ENCODE data around the gene UBE2J2.
"Not testable (repeated sequence)": the region's sequence is repeated elsewhere in the genome, so short reads cannot be mapped to it uniquely, and the experiment has no call there.

The UBE2J2 gene

GRCh38 chr1:1273512-1274298 lies at the start of gene UBE2J2:
Gene UBE2J2 (minus strand): TSS chr1:1273854. CDS start chr1:1267992, 5,862 bp downstream.
- H3K9me3 Mint-ChIP-seq, result no peaks in the 10 kb centered on the region
- peaks cover 17% of the 10 kb centered on the region for H3K36me3 Mint-ChIP-seq (ENCODE audit: low read depth)
- ATAC-seq, result peak; percentile 90
- peak; percentile 94 for DNase-seq
- H3K4me3 Mint-ChIP-seq, result peak within 1 kb of the TSS; percentile 86
- peak within 1 kb of the TSS; percentile 84 for H3K27ac Mint-ChIP-seq
- H3K4me1 Mint-ChIP-seq, result peaks cover 37% of the 10 kb centered on the region
- H3K27me3 Mint-ChIP-seq, result no peaks in the 10 kb centered on the region

GRCh38 chr1:1322952-1323351 lies 49.3 kb upstream of the UBE2J2 start:
- Mint-ChIP-seq H3K27ac (peak overlapping the region; percentile 90), H3K27me3 (no peaks in the 10 kb centered on the region), H3K4me3 (peak overlapping the region; percentile 92), H3K36me3 (ENCODE audit: low read depth) (peaks cover 8% of the 10 kb centered on the region), H3K9me3 (no peaks in the 10 kb centered on the region), H3K4me1 (peaks cover 24% of the 10 kb centered on the region)
- ATAC-seq, result no peak
- DNase-seq, result no peak

- Mint-ChIP-seq H3K9me3 (no peaks in the 10 kb centered on the region), H3K27ac (peak overlapping the region; percentile 59), H3K27me3 (no peaks in the 10 kb centered on the region), H3K4me3 (peak overlapping the region; percentile 69), H3K4me1 (peaks cover 24% of the 10 kb centered on the region), H3K36me3 (ENCODE audit: low read depth) (peaks cover 10% of the 10 kb centered on the region)
- no peak for ATAC-seq
- DNase-seq, result no peak
Observed at GRCh38 chr1:1322418-1322817, 48.8 kb upstream of the UBE2J2 start.

GRCh38 chr1:1321477-1321876 lies 47.8 kb upstream of the UBE2J2 start:
- no peak for ATAC-seq
- no peak overlapping the region for H3K27ac Mint-ChIP-seq
- H3K27me3 Mint-ChIP-seq, result no peaks in the 10 kb centered on the region
- no peak overlapping the region for H3K4me3 Mint-ChIP-seq
- peaks cover 24% of the 10 kb centered on the region for H3K4me1 Mint-ChIP-seq
- H3K36me3 Mint-ChIP-seq (ENCODE audit: low read depth), result peaks cover 12% of the 10 kb centered on the region
- no peak for DNase-seq
- H3K9me3 Mint-ChIP-seq, result no peaks in the 10 kb centered on the region

- Mint-ChIP-seq H3K4me3 (no peak overlapping the region), H3K27ac (no peak overlapping the region), H3K36me3 (ENCODE audit: low read depth) (peaks cover 17% of the 10 kb centered on the region), H3K27me3 (no peaks in the 10 kb centered on the region), H3K9me3 (no peaks in the 10 kb centered on the region), H3K4me1 (peaks cover 20% of the 10 kb centered on the region)
- DNase-seq (no peak), ATAC-seq (no peak)
Observed at GRCh38 chr1:1320666-1321448, 47.2 kb upstream of the UBE2J2 start.

GRCh38 chr1:1319646-1319941 lies 45.9 kb upstream of the UBE2J2 start:
- H3K27ac Mint-ChIP-seq, result no peak overlapping the region
- ATAC-seq (no peak), DNase-seq (no peak)
- no peak overlapping the region for H3K4me3 Mint-ChIP-seq
- no peaks in the 10 kb centered on the region for H3K27me3 Mint-ChIP-seq
- peaks cover 20% of the 10 kb centered on the region for H3K36me3 Mint-ChIP-seq (ENCODE audit: low read depth)
- no peaks in the 10 kb centered on the region for H3K9me3 Mint-ChIP-seq
- H3K4me1 Mint-ChIP-seq, result peaks cover 16% of the 10 kb centered on the region

- H3K27ac Mint-ChIP-seq, result no peak overlapping the region
- peaks cover 14% of the 10 kb centered on the region for H3K4me1 Mint-ChIP-seq
- peaks cover 20% of the 10 kb centered on the region for H3K36me3 Mint-ChIP-seq (ENCODE audit: low read depth)
- no peak for DNase-seq
- no peak for ATAC-seq
- no peaks in the 10 kb centered on the region for H3K9me3 Mint-ChIP-seq
- H3K27me3 Mint-ChIP-seq, result no peaks in the 10 kb centered on the region
- H3K4me3 Mint-ChIP-seq, result no peak overlapping the region
Observed at GRCh38 chr1:1318777-1319645, 45.4 kb upstream of the UBE2J2 start.

GRCh38 chr1:1318131-1318652 lies 44.5 kb upstream of the UBE2J2 start:
- peaks cover 10% of the 10 kb centered on the region for H3K4me1 Mint-ChIP-seq
- peaks cover 20% of the 10 kb centered on the region for H3K36me3 Mint-ChIP-seq (ENCODE audit: low read depth)
- ATAC-seq, result no peak
- no peaks in the 10 kb centered on the region for H3K9me3 Mint-ChIP-seq
- H3K27ac Mint-ChIP-seq, result no peak overlapping the region
- no peaks in the 10 kb centered on the region for H3K27me3 Mint-ChIP-seq
- no peak for DNase-seq
- H3K4me3 Mint-ChIP-seq, result no peak overlapping the region

GRCh38 chr1:1317420-1317819 lies 43.8 kb upstream of the UBE2J2 start:
- H3K27ac Mint-ChIP-seq, result peak overlapping the region; percentile 5
- H3K36me3 Mint-ChIP-seq (ENCODE audit: low read depth), result peaks cover 20% of the 10 kb centered on the region
- H3K9me3 Mint-ChIP-seq, result no peaks in the 10 kb centered on the region
- peaks cover 5% of the 10 kb centered on the region for H3K4me1 Mint-ChIP-seq
- DNase-seq (no peak), ATAC-seq (no peak)
- no peak overlapping the region for H3K4me3 Mint-ChIP-seq
- no peaks in the 10 kb centered on the region for H3K27me3 Mint-ChIP-seq

GRCh38 chr1:1316199-1316598 lies 42.5 kb upstream of the UBE2J2 start:
- not testable (repeated sequence) for ATAC-seq, H3K27ac Mint-ChIP-seq, H3K27me3 Mint-ChIP-seq, DNase-seq, H3K4me3 Mint-ChIP-seq, H3K9me3 Mint-ChIP-seq, H3K4me1 Mint-ChIP-seq
- peaks cover 20% of the 10 kb centered on the region for H3K36me3 Mint-ChIP-seq (ENCODE audit: low read depth)

GRCh38 chr1:1315435-1315954 lies 41.8 kb upstream of the UBE2J2 start:
- Mint-ChIP-seq H3K4me3 (no peak overlapping the region), H3K9me3 (no peaks in the 10 kb centered on the region), H3K36me3 (ENCODE audit: low read depth) (peaks cover 20% of the 10 kb centered on the region), H3K27ac (no peak overlapping the region), H3K4me1 (no peaks in the 10 kb centered on the region), H3K27me3 (no peaks in the 10 kb centered on the region)
- DNase-seq, result no peak
- no peak for ATAC-seq

- H3K36me3 Mint-ChIP-seq (ENCODE audit: low read depth), result peaks cover 20% of the 10 kb centered on the region
- no peaks in the 10 kb centered on the region for H3K4me1 Mint-ChIP-seq
- ATAC-seq (no peak), DNase-seq (no peak)
- no peak overlapping the region for H3K27ac Mint-ChIP-seq
- no peak overlapping the region for H3K4me3 Mint-ChIP-seq
- no peaks in the 10 kb centered on the region for H3K9me3 Mint-ChIP-seq
- no peaks in the 10 kb centered on the region for H3K27me3 Mint-ChIP-seq
Observed at GRCh38 chr1:1314678-1315335, 41.2 kb upstream of the UBE2J2 start.

- Mint-ChIP-seq H3K36me3 (ENCODE audit: low read depth) (peaks cover 17% of the 10 kb centered on the region), H3K27me3 (no peaks in the 10 kb centered on the region), H3K4me3 (no peak overlapping the region), H3K27ac (no peak overlapping the region), H3K4me1 (no peaks in the 10 kb centered on the region), H3K9me3 (no peaks in the 10 kb centered on the region)
- ATAC-seq (no peak), DNase-seq (no peak)
Observed at GRCh38 chr1:1314237-1314586, 40.6 kb upstream of the UBE2J2 start.

All from activated naive CD8-positive, alpha-beta T cell treated with anti-CD3 and anti-CD28 coated beads, Interleukin-2, amount 50 U/mL, for 24 hours (primary cell).